Uterus (tissue), 2 donors: ENCODE results near the gene POM121L2.

Experiments used
- CTCF ChIP-seq, 4 experiments: fragments of 200-600 bp in 2 of 4; fragments of 450-650 bp in 2 of 4; sonication (generic) in 2 of 4; IDR thresholded peaks; one replicate each; pipeline ENCODE4 v1.5.1; 2016 to 2019; ENCODE audit warnings: antibody characterized with exemption in 4 of 4, mild to moderate bottlenecking in 2 of 4, moderate library complexity in 1 of 4
- POLR2A ChIP-seq, 2 donors: fragments of 450-650 bp; IDR thresholded peaks; one replicate each; pipeline ENCODE4 v1.6.1; 2016; ENCODE audit warnings: antibody characterized with exemption in 2 of 2, mild to moderate bottlenecking in 1 of 2, moderate library complexity in 1 of 2

DNA sequence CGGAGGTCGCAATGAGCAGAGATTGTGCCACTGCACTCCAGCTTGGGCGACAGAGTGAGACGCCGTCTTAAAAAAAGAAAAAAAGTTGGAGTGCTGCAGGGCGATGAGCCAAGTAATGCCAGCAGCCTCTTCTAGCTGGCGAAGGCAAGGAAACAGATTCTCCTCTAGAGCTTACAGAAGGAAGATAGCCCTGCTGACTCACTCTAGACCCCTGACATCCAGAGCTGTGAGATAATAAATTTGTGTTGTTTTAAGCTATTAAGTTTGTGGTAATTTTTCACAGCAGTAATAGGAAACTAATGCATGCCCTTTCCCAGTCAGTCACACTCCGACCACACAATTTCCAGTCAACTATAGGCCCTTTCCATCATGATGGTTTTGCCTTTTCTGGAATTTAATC, 48.2 kb downstream of the POM121L2 start:
- TF ChIP-seq CTCF (IDR thresholded peaks at IDR 0.05) (no peak), POLR2A (IDR thresholded peaks at IDR 0.05) (no peak)
